Nephron (organoid): ENCODE results near the gene CDHR2.

Source experiments
- H3K27ac Mint-ChIP-seq, 3 experiments: 2 replicates each; pipeline ENCODE4 v1.8.0; 2020; ENCODE audit warnings: mixed read lengths in 3 of 3, mild to moderate bottlenecking in 2 of 3, moderate library complexity in 1 of 3
- H3K27me3 Mint-ChIP-seq: 2 replicates; pipeline ENCODE4 v1.8.0; 2021; ENCODE audit warnings: low read depth, mild to moderate bottlenecking, moderate library complexity, mixed read lengths
- H3K36me3 Mint-ChIP-seq: 2 replicates; pipeline ENCODE4 v1.8.0; 2020; ENCODE audit warnings: low read depth, mixed read lengths
- H3K4me1 Mint-ChIP-seq: 2 replicates; pipeline ENCODE4 v1.8.0; 2020; ENCODE audit warnings: mixed read lengths
- H3K4me3 Mint-ChIP-seq, 3 experiments: 2 replicates each; pipeline ENCODE4 v1.8.0; 2020; ENCODE audit warnings: mild to moderate bottlenecking in 3 of 3, mixed read lengths in 3 of 3, moderate library complexity in 2 of 3
- H3K9me3 Mint-ChIP-seq: 2 replicates; pipeline ENCODE4 v1.8.0; 2020; ENCODE audit warnings: mixed read lengths
- TF ChIP-seq, protein P1 (sequence below), 3 experiments: fragments of 200-600 bp; sonication (generic); IDR thresholded peaks; one replicate each; pipeline ENCODE4 v1.5.0; 2021; ENCODE audit warnings: antibody characterized with exemption in 3 of 3; ENCODE audit not compliant: unreplicated experiment in 3 of 3

Gene CDHR2, protein sequence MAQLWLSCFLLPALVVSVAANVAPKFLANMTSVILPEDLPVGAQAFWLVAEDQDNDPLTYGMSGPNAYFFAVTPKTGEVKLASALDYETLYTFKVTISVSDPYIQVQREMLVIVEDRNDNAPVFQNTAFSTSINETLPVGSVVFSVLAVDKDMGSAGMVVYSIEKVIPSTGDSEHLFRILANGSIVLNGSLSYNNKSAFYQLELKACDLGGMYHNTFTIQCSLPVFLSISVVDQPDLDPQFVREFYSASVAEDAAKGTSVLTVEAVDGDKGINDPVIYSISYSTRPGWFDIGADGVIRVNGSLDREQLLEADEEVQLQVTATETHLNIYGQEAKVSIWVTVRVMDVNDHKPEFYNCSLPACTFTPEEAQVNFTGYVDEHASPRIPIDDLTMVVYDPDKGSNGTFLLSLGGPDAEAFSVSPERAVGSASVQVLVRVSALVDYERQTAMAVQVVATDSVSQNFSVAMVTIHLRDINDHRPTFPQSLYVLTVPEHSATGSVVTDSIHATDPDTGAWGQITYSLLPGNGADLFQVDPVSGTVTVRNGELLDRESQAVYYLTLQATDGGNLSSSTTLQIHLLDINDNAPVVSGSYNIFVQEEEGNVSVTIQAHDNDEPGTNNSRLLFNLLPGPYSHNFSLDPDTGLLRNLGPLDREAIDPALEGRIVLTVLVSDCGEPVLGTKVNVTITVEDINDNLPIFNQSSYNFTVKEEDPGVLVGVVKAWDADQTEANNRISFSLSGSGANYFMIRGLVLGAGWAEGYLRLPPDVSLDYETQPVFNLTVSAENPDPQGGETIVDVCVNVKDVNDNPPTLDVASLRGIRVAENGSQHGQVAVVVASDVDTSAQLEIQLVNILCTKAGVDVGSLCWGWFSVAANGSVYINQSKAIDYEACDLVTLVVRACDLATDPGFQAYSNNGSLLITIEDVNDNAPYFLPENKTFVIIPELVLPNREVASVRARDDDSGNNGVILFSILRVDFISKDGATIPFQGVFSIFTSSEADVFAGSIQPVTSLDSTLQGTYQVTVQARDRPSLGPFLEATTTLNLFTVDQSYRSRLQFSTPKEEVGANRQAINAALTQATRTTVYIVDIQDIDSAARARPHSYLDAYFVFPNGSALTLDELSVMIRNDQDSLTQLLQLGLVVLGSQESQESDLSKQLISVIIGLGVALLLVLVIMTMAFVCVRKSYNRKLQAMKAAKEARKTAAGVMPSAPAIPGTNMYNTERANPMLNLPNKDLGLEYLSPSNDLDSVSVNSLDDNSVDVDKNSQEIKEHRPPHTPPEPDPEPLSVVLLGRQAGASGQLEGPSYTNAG (N-terminal part only)

GRCh38 chr5:176548967-176549444 lies at the start of gene CDHR2:
Gene CDHR2, plus strand, starts transcription at chr5:176549342. Its CDS starts 16,011 bp downstream, at chr5:176565353.
- TF ChIP-seq, protein P1, sequence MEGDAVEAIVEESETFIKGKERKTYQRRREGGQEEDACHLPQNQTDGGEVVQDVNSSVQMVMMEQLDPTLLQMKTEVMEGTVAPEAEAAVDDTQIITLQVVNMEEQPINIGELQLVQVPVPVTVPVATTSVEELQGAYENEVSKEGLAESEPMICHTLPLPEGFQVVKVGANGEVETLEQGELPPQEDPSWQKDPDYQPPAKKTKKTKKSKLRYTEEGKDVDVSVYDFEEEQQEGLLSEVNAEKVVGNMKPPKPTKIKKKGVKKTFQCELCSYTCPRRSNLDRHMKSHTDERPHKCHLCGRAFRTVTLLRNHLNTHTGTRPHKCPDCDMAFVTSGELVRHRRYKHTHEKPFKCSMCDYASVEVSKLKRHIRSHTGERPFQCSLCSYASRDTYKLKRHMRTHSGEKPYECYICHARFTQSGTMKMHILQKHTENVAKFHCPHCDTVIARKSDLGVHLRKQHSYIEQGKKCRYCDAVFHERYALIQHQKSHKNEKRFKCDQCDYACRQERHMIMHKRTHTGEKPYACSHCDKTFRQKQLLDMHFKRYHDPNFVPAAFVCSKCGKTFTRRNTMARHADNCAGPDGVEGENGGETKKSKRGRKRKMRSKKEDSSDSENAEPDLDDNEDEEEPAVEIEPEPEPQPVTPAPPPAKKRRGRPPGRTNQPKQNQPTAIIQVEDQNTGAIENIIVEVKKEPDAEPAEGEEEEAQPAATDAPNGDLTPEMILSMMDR (IDR thresholded peaks at IDR 0.05; ENCODE audit: unreplicated experiment in 3 of 3), result no peak
- no peaks in the 10 kb centered on the region for H3K4me1 Mint-ChIP-seq
- H3K4me3 Mint-ChIP-seq, result peak within 1 kb of the TSS in 2 of 3 experiments; percentile 16 to 60
- no peaks in the 10 kb centered on the region for H3K9me3 Mint-ChIP-seq
- peaks cover 19% of the 10 kb centered on the region for H3K27me3 Mint-ChIP-seq
- H3K36me3 Mint-ChIP-seq, result no peaks in the 10 kb centered on the region
- peak within 1 kb of the TSS in 1 of 3 experiments; percentile 85 for H3K27ac Mint-ChIP-seq

DNA sequence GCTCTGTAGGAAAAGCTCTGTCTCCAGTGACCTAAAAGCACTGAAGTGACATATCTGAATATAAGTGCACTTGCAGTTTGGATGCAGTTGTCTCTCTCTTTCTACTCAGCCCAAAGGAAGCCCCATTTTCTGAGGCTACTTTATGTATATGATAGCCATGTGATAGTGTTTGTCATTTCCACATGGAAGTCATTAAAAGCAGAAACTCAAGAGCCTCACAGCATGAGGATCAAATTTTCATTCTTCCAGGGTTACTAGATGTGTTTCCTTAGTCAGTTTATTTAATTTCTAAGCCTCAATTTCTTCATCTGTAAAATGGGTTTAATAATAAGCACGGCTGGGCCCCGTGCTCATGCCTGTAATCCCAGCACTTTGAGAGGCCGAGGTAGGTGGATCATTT lies 48.6 kb upstream of the CDHR2 start:
- H3K4me1 Mint-ChIP-seq, result no peaks in the 10 kb centered on the region
- H3K27ac Mint-ChIP-seq, result no peak overlapping the region
- no peaks in the 10 kb centered on the region for H3K27me3 Mint-ChIP-seq
- TF ChIP-seq, protein P1 (IDR thresholded peaks at IDR 0.05; ENCODE audit: unreplicated experiment in 3 of 3), result no peak
- H3K36me3 Mint-ChIP-seq, result peaks cover 81% of the 10 kb centered on the region
- no peaks in the 10 kb centered on the region for H3K9me3 Mint-ChIP-seq
- no peak overlapping the region for H3K4me3 Mint-ChIP-seq

GRCh38 chr5:176501333-176501732 lies 47.8 kb upstream of the CDHR2 start:
- H3K4me3 Mint-ChIP-seq, result no peak overlapping the region
- peaks cover 79% of the 10 kb centered on the region for H3K36me3 Mint-ChIP-seq
- H3K4me1 Mint-ChIP-seq, result no peaks in the 10 kb centered on the region
- no peaks in the 10 kb centered on the region for H3K27me3 Mint-ChIP-seq
- TF ChIP-seq, protein P1 (IDR thresholded peaks at IDR 0.05; ENCODE audit: unreplicated experiment in 3 of 3), result no peak
- no peaks in the 10 kb centered on the region for H3K9me3 Mint-ChIP-seq
- no peak overlapping the region for H3K27ac Mint-ChIP-seq

GRCh38 chr5:176503496-176503895 lies 45.6 kb upstream of the CDHR2 start:
- H3K4me1 Mint-ChIP-seq, result no peaks in the 10 kb centered on the region
- TF ChIP-seq, protein P1 (IDR thresholded peaks at IDR 0.05; ENCODE audit: unreplicated experiment in 3 of 3), result no peak
- peaks cover 80% of the 10 kb centered on the region for H3K36me3 Mint-ChIP-seq
- H3K27ac Mint-ChIP-seq, result no peak overlapping the region
- H3K4me3 Mint-ChIP-seq, result no peak overlapping the region
- H3K9me3 Mint-ChIP-seq, result no peaks in the 10 kb centered on the region
- no peaks in the 10 kb centered on the region for H3K27me3 Mint-ChIP-seq

- Mint-ChIP-seq H3K4me3 (no peak overlapping the region), H3K27me3 (no peaks in the 10 kb centered on the region), H3K36me3 (peaks cover 63% of the 10 kb centered on the region), H3K27ac (no peak overlapping the region), H3K9me3 (no peaks in the 10 kb centered on the region), H3K4me1 (no peaks in the 10 kb centered on the region)
- TF ChIP-seq, protein P1 (IDR thresholded peaks at IDR 0.05; ENCODE audit: unreplicated experiment in 3 of 3), result no peak
These were observed 41.2 kb upstream of the CDHR2 start for GRCh38 chr5:176507911-176508310.
